Type B pancreatic cell (in vitro differentiated cells): ENCODE data around the gene ZNF217. TPM values are rescaled to one million over a fixed set of nuclear protein-coding genes. Genes with fewer than 3 reads are reported as not detected.

ENCODE experiments used
- DNase-seq: peaks from one replicate; pipeline ENCODE4 v3.0.0; 2021; ENCODE audit warnings: mixed read lengths; ENCODE audit not compliant: unreplicated experiment; ENCODE audit errors: extremely low spot score
- H3K27ac Mint-ChIP-seq: 2 replicates; pipeline ENCODE4 v1.8.0; 2021; ENCODE audit warnings: mild to moderate bottlenecking, mixed read lengths
- H3K27me3 Mint-ChIP-seq: 2 replicates; pipeline ENCODE4 v1.8.0; 2021; ENCODE audit warnings: mixed read lengths
- H3K36me3 Mint-ChIP-seq: 2 replicates; pipeline ENCODE4 v1.8.0; 2021; ENCODE audit warnings: mixed read lengths
- H3K4me1 Mint-ChIP-seq: one replicate; pipeline ENCODE4 v1.8.0; 2021; ENCODE audit warnings: mixed read lengths; ENCODE audit not compliant: unreplicated experiment
- H3K4me3 Mint-ChIP-seq: 2 replicates; pipeline ENCODE4 v1.8.0; 2021; ENCODE audit warnings: mild to moderate bottlenecking, mixed read lengths
- H3K9me3 Mint-ChIP-seq: 2 replicates; pipeline ENCODE4 v1.8.0; 2021; ENCODE audit warnings: mixed read lengths
- CTCF ChIP-seq: fragments of 200-600 bp; sonication (generic); conservative IDR thresholded peaks from 2 replicates; pipeline ENCODE4 v1.5.0; 2021; ENCODE audit warnings: antibody characterized with exemption, mild to moderate bottlenecking
- total RNA-seq: library from RNA; stranded (reverse); gene quantifications from 2 replicates; pipeline ENCODE4 v1.2.1, GENCODE V29; 2021; ENCODE audit warnings: low replicate concordance

The ZNF217 gene
- total RNA-seq, 1 donor from 2014 or later, result 32.8 TPM

GRCh38 chr20:53571555-53572286 lies 21.9 kb downstream of the ZNF217 start:
- H3K36me3 Mint-ChIP-seq, result peaks cover 67% of the 10 kb centered on the region
- TF ChIP-seq CTCF, result no peak
- no peaks in the 10 kb centered on the region for H3K9me3 Mint-ChIP-seq
- no peak overlapping the region for H3K27ac Mint-ChIP-seq
- H3K4me1 Mint-ChIP-seq, result peaks cover 4% of the 10 kb centered on the region
- H3K4me3 Mint-ChIP-seq, result no peak overlapping the region
- DNase-seq, result peak; percentile 6
- no peaks in the 10 kb centered on the region for H3K27me3 Mint-ChIP-seq

GRCh38 chr20:53570446-53571276 lies 23.0 kb downstream of the ZNF217 start:
- peak overlapping the region; percentile 28 for H3K27ac Mint-ChIP-seq
- no peak overlapping the region for H3K4me3 Mint-ChIP-seq
- DNase-seq, result peak; percentile 15
- TF ChIP-seq CTCF, result no peak
- peaks cover 56% of the 10 kb centered on the region for H3K36me3 Mint-ChIP-seq
- H3K27me3 Mint-ChIP-seq, result no peaks in the 10 kb centered on the region
- H3K9me3 Mint-ChIP-seq, result no peaks in the 10 kb centered on the region
- peaks cover 4% of the 10 kb centered on the region for H3K4me1 Mint-ChIP-seq

GRCh38 chr20:53569606-53570307 lies 23.9 kb downstream of the ZNF217 start:
- peak; percentile 6 for DNase-seq
- no peak overlapping the region for H3K4me3 Mint-ChIP-seq
- TF ChIP-seq CTCF, result no peak
- H3K27me3 Mint-ChIP-seq, result no peaks in the 10 kb centered on the region
- no peak overlapping the region for H3K27ac Mint-ChIP-seq
- H3K36me3 Mint-ChIP-seq, result peaks cover 48% of the 10 kb centered on the region
- H3K9me3 Mint-ChIP-seq, result no peaks in the 10 kb centered on the region
- peaks cover 4% of the 10 kb centered on the region for H3K4me1 Mint-ChIP-seq

- TF ChIP-seq CTCF, result no peak
- H3K4me1 Mint-ChIP-seq, result peaks cover 4% of the 10 kb centered on the region
- H3K27me3 Mint-ChIP-seq, result no peaks in the 10 kb centered on the region
- no peaks in the 10 kb centered on the region for H3K9me3 Mint-ChIP-seq
- no peak overlapping the region for H3K27ac Mint-ChIP-seq
- H3K4me3 Mint-ChIP-seq, result no peak overlapping the region
- H3K36me3 Mint-ChIP-seq, result peaks cover 42% of the 10 kb centered on the region
- no peak for DNase-seq
Measured at GRCh38 chr20:53569005-53569404, 24.6 kb downstream of the ZNF217 start.

GRCh38 chr20:53568351-53568750 lies 25.3 kb downstream of the ZNF217 start:
- peaks cover 41% of the 10 kb centered on the region for H3K36me3 Mint-ChIP-seq
- H3K4me1 Mint-ChIP-seq, result peaks cover 4% of the 10 kb centered on the region
- H3K27me3 Mint-ChIP-seq, result no peaks in the 10 kb centered on the region
- no peak for TF ChIP-seq CTCF
- DNase-seq, result peak; percentile 34
- H3K9me3 Mint-ChIP-seq, result no peaks in the 10 kb centered on the region
- H3K27ac Mint-ChIP-seq, result no peak overlapping the region
- no peak overlapping the region for H3K4me3 Mint-ChIP-seq
